ENCODE results near the gene TNRC6A.

DNA sequence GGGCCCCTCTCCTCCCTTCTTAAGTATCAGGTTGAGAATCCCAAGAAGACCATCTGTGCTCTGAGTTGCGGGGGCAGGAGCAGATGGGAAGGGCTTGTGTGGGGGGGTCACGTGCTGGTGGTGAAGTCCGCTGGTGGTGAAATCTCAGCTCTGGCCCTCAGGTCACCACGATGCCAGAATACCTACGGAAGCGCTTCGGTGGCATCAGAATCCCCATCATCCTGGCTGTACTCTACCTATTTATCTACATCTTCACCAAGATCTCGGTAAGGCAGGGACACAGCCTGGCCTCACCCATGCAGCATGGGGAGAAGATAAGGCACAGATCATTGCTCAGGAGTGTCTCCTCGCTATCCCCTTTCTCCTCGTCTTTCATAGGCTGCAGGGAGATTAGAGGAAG, 146.0 kb downstream of the TNRC6A start:
- TF ChIP-seq, protein P1, sequence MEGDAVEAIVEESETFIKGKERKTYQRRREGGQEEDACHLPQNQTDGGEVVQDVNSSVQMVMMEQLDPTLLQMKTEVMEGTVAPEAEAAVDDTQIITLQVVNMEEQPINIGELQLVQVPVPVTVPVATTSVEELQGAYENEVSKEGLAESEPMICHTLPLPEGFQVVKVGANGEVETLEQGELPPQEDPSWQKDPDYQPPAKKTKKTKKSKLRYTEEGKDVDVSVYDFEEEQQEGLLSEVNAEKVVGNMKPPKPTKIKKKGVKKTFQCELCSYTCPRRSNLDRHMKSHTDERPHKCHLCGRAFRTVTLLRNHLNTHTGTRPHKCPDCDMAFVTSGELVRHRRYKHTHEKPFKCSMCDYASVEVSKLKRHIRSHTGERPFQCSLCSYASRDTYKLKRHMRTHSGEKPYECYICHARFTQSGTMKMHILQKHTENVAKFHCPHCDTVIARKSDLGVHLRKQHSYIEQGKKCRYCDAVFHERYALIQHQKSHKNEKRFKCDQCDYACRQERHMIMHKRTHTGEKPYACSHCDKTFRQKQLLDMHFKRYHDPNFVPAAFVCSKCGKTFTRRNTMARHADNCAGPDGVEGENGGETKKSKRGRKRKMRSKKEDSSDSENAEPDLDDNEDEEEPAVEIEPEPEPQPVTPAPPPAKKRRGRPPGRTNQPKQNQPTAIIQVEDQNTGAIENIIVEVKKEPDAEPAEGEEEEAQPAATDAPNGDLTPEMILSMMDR (IDR thresholded peaks at IDR 0.05; ENCODE audit: low read depth, low read length, missing input control) = no peak
- no peak for TF ChIP-seq GABPA (IDR thresholded peaks at IDR 0.05 in 1 of 2, conservative IDR thresholded peaks at IDR 0.05 in 1 of 2)

Data from liver (tissue), 3 donors.